Fibroblast of skin of back (primary cell): Measurements from ENCODE around the gene HNF1A.
"Not testable (repeated sequence)": the region's sequence is repeated elsewhere in the genome, so short reads cannot be mapped to it uniquely, and the experiment has no call there.

Experiments used
- DNase-seq: peaks from one replicate; pipeline ENCODE4 v3.0.0-alpha.2; 2013

HNF1A gene

DNA sequence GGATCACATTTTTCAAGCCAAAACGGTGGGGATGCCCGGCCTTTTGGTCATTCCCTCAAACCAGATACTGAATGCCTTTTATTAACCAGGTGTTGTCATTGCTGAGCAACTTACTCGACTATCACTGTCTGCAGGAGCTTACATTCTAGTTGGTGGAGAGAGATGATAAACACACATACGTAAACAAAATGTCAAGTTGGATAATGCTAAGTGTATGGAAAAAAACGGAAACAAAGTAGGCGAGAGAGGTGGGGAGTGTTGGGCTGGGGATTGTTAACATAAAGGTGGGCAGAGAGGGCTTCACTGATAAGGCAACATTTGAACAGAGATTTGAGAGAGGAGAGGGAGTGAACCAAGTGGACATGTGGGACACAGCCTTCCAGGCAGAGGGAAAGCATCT, 33.5 kb downstream of the HNF1A start:
- DNase-seq, result no peak

DNA sequence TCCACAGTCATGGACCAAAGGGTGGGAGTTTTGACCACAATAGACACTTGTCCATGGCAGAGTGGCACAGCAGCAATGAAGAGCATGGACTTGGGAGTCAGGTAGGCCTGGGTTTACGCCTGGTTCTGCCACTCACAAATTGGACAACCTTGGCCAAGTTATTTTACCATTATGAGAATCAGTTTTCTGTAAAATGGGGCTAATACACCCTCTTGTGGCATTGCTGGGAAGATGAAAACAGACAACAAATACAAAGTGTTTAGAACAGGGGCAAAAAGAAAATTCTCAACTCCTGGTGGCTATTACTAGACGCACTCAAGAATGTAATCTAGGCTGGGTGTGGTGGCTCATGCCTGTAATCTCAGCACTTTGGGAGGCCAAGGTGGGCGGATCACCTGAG, 35.4 kb downstream of the HNF1A start:
- no peak for DNase-seq

DNA sequence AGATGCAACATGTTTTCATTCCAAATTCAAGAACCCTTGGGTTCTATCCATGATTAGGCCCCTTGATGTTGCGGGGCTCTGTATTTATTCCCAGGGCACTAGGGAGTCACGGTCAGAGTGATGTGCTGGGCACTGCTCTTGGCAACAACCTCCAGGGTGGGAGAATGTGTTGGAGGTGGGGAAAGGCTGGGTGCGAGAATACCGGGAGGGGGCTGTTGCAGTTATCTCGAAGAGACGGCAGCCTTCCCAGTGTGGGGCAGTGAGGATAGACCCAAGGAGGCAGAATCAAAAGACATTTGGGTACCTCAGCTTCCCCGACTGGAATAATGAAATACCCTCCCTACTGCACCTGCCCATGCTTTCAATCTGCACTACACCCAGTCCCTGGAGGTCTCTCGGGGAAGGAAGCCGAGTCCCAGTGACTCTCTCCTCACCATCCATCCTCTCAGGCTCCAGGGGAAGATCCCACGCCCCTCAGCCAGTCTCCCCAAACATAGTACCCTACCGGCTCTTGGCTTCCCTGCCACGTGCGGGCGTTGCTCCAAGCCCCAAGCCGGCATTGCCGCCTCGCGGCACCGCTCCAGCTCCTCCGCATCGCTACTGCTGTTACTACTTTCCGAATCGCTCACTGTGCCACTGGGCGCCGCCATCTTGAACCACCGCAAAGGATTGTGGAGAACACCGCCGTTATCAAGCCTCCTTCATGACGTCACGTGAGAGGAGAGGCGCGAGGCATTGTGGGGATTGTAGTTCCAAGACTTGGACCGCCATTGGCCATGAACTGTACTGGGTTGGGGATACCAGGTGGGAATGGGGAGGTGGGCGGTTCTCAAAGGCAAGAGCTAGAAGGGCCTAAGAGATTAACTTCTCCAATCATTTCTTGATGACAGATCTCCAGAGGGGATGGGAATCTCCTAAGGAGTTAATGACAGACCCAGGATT, 37.8 kb downstream of the HNF1A start, which contains the start of gene C12orf43:
Gene C12orf43, minus strand, starts transcription at position 663 of the 942 bp plus-strand sequence. Its CDS starts 13 bp downstream, at position 650.
- DNase-seq, result peak; percentile 91

DNA sequence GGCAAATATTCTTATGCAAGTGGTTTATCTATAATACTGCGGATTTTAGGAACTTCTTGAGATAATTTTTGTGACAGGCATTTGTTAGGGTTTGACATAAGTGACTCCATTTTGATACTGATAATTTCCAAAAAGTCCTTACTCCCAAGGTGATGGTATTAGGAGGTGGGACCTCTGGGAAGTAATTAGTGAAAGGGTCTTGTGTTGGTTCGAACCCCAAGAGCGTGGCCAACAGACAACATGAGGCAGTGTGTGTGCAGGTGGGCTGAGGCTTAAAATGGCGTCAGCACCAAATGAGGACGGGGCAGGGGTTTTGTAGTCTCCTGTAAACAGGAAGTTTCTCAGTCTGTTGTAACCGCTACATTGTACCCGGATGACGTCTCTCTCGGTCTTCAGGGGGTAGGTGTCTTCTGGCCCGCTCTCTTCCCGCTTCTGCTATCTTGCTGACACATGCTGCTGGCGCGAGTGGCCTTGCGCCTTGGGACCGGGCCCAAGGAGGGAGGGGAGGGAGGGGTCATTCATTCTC, 39.7 kb downstream of the HNF1A start:
- DNase-seq, result no peak

DNA sequence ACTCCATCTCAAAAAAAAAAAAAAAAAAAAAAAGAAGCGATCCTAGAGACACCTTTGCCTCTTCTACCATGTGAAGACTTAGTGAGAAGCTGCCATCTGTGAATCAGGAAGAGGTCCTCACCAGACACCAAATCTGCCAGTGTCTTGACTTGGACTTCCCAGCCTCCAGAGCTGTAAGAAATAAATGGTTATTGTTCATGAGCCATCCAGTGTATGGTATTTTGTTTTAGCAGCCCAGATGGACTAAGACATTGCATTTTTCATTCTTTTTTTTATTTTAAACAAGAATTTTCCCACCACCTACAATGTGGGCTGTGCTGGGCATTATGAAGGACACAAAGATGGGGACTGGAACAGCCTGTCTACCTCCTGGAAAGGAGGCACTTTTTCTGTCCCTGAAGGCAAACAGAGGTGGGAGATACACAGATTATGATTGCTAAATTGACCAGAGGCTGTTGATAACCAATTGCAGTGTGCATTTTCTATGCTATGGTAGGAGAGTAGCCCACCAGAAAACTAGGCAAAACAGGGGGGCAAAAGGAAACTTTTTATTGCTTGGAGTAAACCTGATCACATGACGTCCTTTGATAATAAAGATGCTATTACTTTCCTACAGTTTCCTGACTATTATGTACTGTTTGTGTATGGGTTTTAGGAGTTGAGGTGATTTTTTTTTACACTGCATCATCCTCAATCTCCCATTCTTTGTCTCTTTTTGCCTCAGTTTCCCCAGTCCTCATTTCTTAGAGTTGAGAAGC, 40.7 kb downstream of the HNF1A start:
- DNase-seq, result no peak

DNA sequence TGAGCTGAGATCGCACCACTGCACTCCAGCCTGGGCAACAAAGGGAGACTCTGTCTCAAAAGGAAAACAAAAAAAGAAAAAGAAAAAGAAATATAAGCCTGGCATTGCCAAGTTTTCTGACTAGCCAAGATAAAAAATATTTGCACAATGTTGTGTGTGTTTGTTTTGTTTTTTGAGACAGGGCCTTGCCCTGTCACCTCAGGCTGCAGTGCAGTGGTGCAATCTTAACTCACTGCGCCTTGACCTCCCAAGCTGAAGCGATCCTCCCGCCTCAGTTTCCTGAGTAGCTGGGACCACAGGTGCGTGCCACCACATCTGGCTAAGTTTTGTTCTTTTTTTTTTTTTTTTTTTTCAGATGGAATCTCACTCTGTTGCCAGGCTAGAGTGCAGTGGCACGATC, 43.4 kb downstream of the HNF1A start:
- DNase-seq, result no peak

DNA sequence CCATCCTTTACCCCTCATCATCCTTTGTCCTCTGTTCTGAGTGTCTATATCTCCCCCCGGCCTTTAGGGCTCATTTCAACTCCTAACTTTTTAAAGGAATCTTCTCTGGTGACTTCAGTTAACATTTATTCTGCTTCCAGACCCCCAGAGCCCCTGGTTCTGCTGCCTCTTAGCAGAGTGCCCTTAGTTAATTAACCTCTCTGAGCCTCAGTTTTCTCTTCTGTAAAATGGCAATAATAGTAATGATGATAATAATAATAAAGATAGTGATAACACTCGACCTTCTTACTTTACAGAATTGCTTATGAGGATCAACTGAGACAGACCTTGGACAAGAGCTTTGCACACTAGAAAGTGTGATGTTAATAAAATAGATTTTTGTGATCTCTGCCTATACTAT, 44.4 kb downstream of the HNF1A start:
- no peak for DNase-seq

DNA sequence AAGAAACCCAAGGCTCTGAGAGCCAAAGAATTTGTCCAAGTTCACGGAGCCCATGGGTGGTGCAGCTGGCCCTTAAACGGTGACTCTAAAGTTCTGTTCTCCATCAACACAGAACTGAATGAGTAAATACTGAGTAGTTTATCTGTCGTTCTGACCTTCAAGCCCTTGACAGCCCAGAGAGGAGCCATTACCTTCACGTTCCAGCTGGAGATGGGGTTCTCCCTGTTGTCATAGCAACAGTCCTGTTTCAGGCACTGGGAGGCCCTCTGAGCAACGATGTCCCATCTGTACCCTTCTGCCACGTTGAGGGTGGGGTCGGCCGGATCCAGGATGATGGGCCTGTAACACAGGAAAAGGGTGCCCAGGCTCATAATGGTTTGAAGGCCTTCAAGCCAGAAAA, 45.5 kb downstream of the HNF1A start:
- no peak for DNase-seq

DNA sequence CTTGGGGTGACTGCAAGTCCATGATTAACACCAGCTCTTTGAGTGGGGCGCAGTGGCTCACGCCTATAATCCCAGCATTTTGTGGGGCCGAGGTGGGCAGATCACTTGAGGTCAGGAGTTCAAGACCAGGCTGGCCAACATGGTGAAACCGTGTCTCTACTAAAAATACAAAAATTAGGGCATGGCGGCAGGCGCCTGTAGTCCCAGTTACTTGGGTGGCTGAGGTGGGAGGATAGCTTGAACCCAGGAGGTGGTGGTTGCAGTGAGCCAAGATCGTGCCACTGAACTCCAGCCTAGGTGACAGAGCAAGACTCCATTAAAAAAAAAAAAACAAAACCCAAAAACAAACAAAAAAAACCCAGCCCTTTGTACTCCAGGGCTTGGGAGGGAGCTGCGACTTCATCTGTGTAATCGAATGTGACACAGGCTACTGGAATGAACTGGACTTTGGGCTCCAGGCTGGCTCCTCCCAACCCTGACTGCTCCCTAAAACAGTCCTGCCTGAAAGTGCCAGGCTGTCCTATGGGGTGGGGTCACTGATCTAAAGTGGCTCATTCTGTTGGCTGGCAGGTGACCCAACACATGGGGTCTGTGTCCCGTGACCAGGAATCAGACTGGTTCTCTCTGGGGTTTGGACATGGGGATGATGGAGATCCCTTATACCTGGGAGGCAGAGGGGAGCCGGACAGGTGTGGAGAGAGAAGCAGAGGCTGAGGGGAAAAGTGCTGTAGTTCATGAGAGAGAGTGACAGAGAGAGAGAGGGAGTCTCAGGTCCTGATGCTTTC, 47.3 kb downstream of the HNF1A start:
- no peak for DNase-seq

DNA sequence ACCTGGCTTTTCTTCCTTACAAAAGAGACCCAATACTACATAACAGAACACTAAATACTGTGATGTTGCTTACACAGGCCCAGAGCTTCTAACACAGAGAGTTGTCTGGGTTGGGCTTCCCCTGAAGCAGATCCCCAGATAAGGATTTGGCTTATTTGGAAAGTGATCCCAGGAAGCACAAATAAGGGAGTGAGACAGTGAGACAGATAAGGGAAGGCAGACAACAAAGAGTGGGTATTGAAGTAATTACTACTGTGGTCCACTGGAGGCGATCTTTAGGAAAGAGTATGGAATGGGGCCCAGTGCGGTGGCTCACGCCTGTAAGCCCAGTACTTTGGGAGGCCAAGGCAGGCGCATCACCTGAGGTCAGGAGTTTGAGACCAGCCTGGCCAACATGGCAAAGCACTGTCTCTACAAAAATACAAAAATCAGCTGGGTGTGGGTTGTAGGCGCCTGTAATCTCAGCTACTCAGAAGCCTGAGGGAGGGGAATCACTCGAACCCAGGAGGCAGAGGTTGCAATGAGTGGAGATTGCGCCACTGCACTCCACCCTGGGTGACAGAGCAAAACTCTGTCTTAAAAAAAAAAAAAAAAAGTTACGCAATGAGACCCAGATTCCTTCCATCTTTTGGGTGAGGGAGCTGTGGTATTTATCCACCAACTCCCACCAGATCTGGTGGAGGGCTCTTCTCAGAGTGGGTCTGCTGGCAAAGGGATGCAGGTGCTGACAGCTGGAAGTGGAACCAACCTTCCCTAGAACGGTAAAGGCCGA, 48.1 kb downstream of the HNF1A start:
- no peak for DNase-seq

DNA sequence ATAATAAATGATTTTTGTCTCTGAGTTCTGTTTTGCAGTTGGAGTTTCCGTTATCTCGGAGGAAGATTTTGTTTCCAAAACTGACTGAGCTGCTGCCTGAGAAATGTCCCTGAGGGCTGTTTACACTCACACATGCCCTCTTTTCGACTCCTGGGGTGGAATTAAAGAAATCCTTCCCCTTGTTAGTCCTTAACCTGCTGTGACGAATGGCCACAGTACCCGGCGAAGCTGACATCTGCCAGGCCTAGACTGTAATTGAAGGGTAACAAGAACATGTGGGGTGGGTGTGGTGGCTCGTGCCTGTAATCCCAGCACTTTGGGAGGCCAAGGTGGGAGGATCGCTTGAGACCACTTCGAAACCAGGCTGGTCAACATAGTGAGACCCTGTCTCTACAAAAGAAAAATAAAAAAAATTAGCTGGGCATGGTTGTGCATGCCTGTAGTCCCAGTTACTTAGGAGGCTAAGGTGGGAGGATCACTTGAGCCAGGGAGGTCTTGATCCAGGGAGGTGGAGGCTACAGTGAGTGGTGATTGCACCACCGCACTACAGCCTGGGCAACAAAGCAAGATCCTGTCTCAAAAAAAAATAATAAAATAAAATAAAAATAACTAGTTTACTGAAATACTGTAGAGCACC, 52.4 kb downstream of the HNF1A start:
- no peak for DNase-seq

DNA sequence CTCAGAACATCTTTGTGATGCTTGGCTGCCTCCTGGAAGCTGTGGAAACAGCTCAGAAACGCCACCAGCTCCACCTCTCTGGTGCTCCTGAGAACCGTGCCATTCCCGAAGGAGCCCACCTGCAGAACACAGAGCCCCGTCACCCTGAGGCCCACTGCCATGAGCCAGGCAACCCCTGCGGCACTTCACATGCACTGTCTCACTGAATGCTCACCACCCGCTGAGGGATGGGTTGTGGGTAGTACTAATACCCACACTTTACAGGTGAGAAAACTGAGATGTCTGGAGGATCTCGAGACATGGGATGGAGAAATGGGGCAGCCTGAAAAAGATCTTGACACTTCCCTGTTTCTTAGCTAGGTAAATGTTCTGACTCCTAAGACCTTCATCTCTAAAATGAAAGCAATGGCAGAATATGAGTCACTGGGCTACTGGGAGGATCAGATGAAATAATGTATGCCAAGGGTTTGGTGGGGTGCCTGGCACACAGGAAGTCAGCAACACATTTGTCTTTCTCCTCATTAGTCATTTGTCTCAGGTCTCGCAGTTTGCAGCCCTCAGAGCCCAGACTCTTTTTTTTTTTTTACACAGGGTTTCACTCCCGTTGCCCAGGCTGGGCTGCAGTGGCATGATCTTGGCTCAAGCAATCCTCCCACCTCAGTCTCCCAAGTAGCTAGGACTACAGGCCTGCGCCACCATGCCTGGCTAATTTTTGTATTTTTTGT, 55.4 kb downstream of the HNF1A start:
- DNase-seq, result peak; percentile 49

DNA sequence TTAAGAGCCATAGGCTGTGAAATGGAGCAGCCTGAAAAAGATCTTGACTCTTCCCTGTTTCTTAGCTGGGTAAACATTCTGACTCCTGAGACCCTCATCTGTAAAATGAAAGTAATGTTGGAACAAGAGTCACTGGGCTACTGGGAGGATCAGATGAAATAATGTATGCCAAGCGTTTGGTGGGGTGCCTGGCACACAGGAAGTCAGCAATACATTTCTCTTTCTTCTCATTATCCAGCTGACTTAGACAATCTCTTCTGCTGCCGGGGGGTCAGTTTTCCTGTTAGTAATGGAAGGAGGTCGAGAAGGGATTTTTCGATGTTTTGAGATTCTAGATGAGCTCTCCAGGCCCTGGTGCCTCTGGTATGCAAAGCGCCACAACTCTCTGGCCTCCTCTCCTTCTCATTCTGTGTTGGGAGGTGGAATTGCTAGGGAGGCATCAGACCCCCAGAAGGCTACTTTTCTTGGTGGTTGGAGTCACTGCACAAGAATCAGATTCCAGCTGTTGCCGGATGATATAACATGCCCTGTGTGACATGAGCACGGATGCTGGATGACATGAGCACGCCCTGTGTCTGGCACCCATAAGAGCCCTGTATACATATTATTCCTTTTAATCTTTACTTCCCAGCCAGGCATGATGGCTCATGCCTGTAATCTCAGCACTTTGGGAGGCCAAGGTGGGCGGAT, 56.4 kb downstream of the HNF1A start:
- no peak for DNase-seq

DNA sequence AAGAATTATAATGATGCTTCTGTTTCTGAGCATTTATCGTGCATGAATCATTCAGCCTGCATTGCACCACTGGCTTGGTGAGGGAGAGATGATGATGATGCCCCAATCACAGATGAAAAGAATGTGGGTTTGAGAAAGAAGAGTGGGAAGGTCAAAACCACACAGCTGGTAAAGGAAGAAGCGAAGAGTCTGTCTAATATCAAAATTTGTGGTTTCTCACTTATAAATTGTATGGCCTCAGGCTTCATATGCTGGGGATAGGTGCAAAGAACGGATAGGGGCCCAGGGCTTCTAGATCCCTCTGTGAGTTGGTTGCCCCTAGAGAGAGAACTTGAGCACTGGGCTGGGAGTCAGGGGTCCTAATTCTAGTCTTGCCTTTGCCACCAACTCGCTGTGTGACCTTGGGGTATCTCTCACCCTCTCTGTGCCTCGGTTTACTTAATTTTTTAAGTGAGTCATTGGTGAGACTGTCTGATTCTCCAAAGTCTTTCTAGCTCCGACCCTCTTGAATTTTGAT, 58.5 kb downstream of the HNF1A start:
- DNase-seq, result peak; percentile 39

DNA sequence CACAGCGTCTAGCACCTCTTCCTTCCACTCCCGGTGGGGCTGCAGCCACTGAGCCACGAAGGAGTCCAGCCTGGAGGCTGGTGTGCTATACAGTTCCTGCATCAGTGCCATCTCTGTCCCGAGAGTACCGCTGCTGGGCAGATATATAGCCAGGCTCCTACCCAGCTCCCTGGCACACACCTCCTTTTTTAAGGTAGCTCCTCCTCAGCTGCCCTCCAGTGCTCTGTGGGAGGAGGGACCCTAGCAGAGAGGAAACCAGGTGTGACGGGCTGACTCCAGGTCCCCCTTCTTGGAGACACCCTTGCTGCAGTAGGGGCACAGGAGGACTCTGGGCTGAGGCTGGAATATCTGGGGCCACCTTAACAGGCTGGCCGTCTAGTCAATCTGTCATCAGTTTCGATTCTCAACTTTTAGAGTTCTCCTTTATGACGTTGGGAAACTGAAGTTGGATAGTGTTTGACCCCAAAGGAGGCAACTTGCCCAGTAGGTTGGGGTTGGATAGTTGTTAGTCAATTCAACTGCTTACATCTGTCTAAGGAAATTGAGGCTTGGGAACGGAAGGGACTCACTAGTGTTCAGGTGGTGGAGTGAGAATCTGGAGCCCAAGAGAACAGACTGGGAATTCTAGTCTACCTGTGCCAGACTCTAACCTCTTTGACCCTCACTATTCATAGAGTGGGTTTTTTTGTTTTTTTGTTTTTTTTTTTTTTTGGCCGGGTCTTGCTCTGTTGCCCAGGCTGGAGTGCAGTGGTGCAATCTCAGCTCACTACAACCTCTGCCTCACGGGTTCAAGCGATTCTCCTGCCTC, 60.7 kb downstream of the HNF1A start, which contains the start of gene OASL:
Gene OASL, minus strand, starts transcription at position 386 of the 808 bp plus-strand sequence. Its CDS starts 275 bp downstream, at position 111.
- DNase-seq, result no peak

DNA sequence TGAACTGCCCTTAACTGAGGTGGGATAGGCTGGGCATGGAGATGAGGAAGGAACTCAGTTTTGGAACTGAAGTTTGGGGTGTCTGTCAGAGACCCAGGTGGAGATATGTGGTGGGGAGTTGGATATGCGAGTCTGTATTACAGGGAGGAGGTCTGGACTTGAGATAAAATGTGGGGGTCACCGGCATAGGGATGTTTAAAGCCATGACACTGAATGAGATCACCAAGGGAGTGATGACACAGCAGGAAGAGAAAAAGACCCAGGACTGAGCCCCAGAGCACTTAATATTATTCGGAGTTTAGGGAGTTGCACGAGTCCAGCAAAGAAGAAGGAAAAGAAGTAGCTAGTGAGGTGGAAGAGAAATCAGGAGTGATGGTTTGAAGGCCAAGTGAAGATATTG, 64.7 kb downstream of the HNF1A start:
- DNase-seq, result no peak

DNA sequence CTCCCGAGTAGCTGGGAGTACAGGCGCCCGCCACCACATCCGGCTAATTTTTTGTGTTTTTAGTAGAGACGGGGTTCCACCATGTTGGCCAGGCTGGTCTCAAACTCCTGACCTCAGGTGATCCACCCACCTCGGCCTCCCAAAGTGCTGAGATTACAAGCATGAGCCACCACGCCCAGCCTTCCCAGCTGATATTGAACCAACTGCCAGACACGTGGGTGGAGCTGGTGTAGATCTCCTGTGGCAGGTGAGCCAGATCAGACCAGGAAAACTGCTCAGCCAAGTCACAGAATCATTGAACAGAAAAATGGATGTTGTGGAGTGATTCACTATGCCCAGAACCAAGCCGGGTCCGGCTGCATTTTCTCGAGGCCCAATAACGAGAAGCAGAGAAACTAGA, 69.1 kb downstream of the HNF1A start:
- DNase-seq, result not testable (repeated sequence)

DNA sequence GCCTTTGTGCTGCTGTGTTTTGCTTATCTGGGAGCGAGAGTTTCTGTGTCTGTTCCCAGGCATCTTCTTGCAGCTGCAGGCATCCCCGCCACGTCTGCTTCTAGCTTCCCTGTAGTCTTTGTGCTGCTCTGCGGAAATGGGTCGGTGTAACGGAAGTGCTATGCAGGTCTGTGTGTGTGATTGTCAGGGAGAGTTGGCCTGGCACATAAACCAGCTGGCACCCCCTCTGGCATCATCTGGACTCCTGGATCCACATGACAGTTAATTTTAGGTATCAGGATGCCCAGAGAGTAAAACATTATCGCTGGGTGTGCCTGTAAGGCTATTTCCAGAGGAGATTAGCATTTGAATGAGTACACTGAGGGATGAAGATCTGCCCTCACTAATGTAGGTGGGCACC, 70.1 kb downstream of the HNF1A start:
- DNase-seq, result no peak

DNA sequence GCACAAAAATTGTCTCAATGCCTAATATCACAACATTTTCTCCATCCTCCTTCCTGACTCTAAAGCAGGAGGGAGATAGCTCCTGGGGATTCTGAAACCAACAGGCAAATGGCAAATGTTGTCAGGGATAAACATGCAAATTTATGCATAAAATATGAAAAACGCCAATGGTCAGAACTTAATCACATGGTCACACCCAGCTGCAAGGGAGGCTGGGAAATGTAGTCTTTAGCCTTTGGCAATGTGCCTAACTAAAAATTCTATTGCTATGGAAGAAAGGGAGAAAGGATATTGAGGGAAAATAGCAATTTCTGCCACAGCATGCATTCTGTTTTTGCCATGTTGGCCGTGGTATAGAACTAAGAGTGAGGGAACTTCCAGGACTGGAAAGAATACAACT, 72.4 kb downstream of the HNF1A start:
- no peak for DNase-seq
